Measurements from ENCODE around the gene SLC16A5. TPM values are rescaled to one million over a fixed set of nuclear protein-coding genes. Genes with fewer than 3 reads are reported as not detected.

Gene SLC16A5
- total RNA-seq, 1 experiment from 2014 or later = 1.2 TPM

DNA sequence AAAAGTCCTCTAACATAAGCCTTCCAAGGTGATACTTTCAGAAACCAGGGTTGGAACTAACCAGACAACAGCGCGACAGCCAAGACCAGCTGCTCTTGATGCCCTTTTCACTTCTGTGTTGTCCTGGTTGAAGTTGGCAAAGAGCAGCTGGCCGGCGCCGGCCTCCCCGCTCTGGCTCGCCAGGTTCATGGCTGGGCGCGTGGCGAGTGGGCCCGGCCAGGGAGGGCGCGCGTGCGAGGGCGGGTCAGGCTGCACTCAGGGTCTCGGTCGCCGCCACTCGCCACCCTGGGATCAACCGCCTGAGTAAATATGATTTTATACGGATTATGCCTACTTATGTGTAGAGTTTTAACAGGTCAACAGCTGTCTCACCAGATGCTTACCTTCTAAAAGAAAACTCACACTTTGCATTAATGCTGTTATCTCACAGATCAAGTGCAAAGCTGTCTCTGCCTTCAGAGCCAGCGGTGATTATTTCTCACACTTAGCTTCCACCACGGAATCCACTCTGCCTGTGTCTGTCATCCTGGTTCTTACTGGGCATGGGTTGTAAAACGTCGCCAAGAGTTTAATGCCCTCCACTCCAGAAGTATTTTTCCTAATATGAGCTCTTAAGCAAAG lies 27.2 kb upstream of the SLC16A5 start:
- no peak for ATAC-seq
- DNase-seq = no peak
- Histone ChIP-seq H3F3A (ENCODE audit: low read length, unreplicated experiment) (no peaks in the 10 kb centered on the region), H3K27ac (ENCODE audit: low read length) (no peak overlapping the region), H3K9me3 (ENCODE audit: low read length) (no peaks in the 10 kb centered on the region), H2AFZ (ENCODE audit: low read length) (no peak overlapping the region), H3K79me2 (ENCODE audit: low read length) (no peaks in the 10 kb centered on the region), H4K20me1 (ENCODE audit: low read length) (no peaks in the 10 kb centered on the region), H3K4me1 (ENCODE audit: insufficient read depth, low read length) (no peaks in the 10 kb centered on the region), H3K9ac (ENCODE audit: low read length) (no peak overlapping the region), H3K4me2 (ENCODE audit: low read length) (no peak overlapping the region), H3K27me3 (ENCODE audit: low read length) (no peaks in the 10 kb centered on the region), H3K36me3 (ENCODE audit: low read depth, low read length) (peaks cover 34% of the 10 kb centered on the region; the same call in 1 of the 2 replicates), H3K4me3 (ENCODE audit: low read length) (no peak overlapping the region), H3K9me2 (replicated peaks; ENCODE audit: low read length) (no peaks in the 10 kb centered on the region)
- POLR2A ChIA-PET (ENCODE audit: unreplicated experiment) = interaction anchor here (0.5 to 0.6 kb wide), 3 partner anchors 12 to 137 kb away, joined by 3 to 5 read pairs (median 4); no protein-coding TSS in a partner anchor
- no TSS peak for BruUV-seq (replicated peaks)
- TF ChIP-seq EZH2 (IDR thresholded peaks at IDR 0.05; ENCODE audit: low read length, unreplicated experiment) (no peak), EZH2phosphoT487 (IDR thresholded peaks at IDR 0.05; ENCODE audit: borderline replicate concordance, low read length) (no peak)
- TF ChIP-seq, protein P1, sequence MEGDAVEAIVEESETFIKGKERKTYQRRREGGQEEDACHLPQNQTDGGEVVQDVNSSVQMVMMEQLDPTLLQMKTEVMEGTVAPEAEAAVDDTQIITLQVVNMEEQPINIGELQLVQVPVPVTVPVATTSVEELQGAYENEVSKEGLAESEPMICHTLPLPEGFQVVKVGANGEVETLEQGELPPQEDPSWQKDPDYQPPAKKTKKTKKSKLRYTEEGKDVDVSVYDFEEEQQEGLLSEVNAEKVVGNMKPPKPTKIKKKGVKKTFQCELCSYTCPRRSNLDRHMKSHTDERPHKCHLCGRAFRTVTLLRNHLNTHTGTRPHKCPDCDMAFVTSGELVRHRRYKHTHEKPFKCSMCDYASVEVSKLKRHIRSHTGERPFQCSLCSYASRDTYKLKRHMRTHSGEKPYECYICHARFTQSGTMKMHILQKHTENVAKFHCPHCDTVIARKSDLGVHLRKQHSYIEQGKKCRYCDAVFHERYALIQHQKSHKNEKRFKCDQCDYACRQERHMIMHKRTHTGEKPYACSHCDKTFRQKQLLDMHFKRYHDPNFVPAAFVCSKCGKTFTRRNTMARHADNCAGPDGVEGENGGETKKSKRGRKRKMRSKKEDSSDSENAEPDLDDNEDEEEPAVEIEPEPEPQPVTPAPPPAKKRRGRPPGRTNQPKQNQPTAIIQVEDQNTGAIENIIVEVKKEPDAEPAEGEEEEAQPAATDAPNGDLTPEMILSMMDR (conservative IDR thresholded peaks at IDR 0.05; ENCODE audit: low read depth, low read length) = no peak
- CTCF ChIA-PET = interaction anchor here (0.6 to 1.5 kb wide), 10 partner anchors 9 to 180 kb away, joined by 3 to 19 read pairs (median 6); partner anchors contain the start of gene NT5C
- intact Hi-C loops (cut with micrococcal nuclease) = loop anchor here (1.0 kb wide), 1 partner anchor 141 kb away; no protein-coding TSS in a partner anchor

DNA sequence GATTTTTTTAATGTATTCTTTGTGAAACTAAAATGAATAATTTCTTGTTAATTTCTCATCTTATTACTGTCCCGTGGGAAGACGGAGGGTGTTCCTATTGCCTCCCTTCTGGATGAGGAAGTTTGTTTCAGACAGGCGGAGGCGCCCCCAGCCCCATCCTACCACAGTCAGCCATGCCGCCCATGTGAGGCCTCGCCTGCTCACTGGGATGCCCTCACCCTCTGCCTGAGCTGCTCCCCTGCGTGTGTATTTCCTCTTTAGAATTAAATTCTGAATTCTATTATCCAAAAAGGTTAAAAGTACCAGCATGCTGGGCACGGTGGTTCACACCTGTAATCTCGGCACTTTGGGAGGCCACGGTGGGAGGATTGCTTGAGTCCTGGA lies 26.7 kb upstream of the SLC16A5 start:
- Histone ChIP-seq H3K27ac (ENCODE audit: low read length) (no peak overlapping the region), H3K9ac (ENCODE audit: low read length) (no peak overlapping the region), H4K20me1 (ENCODE audit: low read length) (no peaks in the 10 kb centered on the region), H3K4me1 (ENCODE audit: insufficient read depth, low read length) (no peaks in the 10 kb centered on the region), H2AFZ (ENCODE audit: low read length) (no peak overlapping the region), H3K36me3 (ENCODE audit: low read depth, low read length) (peaks cover 34% of the 10 kb centered on the region; the same call in 1 of the 2 replicates), H3K79me2 (ENCODE audit: low read length) (no peaks in the 10 kb centered on the region), H3K27me3 (ENCODE audit: low read length) (no peaks in the 10 kb centered on the region), H3K4me3 (ENCODE audit: low read length) (no peak overlapping the region), H3K9me2 (replicated peaks; ENCODE audit: low read length) (no peaks in the 10 kb centered on the region), H3K4me2 (ENCODE audit: low read length) (no peak overlapping the region), H3F3A (ENCODE audit: low read length, unreplicated experiment) (no peaks in the 10 kb centered on the region), H3K9me3 (ENCODE audit: low read length) (no peaks in the 10 kb centered on the region)
- intact Hi-C loops (cut with micrococcal nuclease) = no loop called here
- ATAC-seq (no peak), DNase-seq (no peak)
- POLR2A ChIA-PET (ENCODE audit: unreplicated experiment) = interaction anchor here (0.6 kb wide), 1 partner anchor 12 kb away, joined by 3 read pairs; no protein-coding TSS in a partner anchor
- TF ChIP-seq EZH2 (IDR thresholded peaks at IDR 0.05; ENCODE audit: low read length, unreplicated experiment) = no peak
- CTCF ChIA-PET = interaction anchor here (0.5 to 1.1 kb wide), 2 partner anchors 12 to 126 kb away, joined by 5 to 6 read pairs; no protein-coding TSS in a partner anchor
- no TSS peak for BruUV-seq (replicated peaks)

DNA sequence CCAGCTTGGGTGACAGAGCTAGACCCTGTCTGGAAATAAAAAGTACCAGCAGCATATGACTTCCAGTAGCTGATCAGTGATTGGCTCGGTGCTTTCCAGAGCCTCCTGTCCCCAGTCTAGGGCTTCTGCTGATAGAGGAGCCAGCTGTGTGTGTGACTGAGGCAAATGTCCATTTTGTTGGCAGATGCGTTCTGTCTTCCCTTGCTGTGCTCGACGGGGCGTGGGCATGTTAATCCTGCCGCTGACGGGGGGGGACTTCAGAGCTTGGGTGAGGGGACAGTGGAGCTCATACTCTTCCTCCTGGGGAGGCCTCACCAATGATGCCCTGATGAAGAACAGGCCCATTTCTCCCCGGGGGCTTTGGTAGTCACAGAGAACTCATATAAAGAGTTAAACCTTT lies 26.1 kb upstream of the SLC16A5 start:
- POLR2A ChIA-PET (ENCODE audit: unreplicated experiment) = no interaction called here
- no peak overlapping the region for H3K4me3 ChIP-seq (ENCODE audit: low read length)
- intact Hi-C loops (cut with micrococcal nuclease) = no loop called here
- no peak overlapping the region for H3K9ac ChIP-seq (ENCODE audit: low read length)
- CTCF ChIA-PET = interaction anchor here (0.5 kb wide), 1 partner anchor 126 kb away, joined by 6 read pairs; no protein-coding TSS in a partner anchor
- TF ChIP-seq EZH2phosphoT487 (IDR thresholded peaks at IDR 0.05; ENCODE audit: borderline replicate concordance, low read length) (no peak), EZH2 (IDR thresholded peaks at IDR 0.05; ENCODE audit: low read length, unreplicated experiment) (no peak)
- TF ChIP-seq, protein P1 (conservative IDR thresholded peaks at IDR 0.05; ENCODE audit: low read depth, low read length) = no peak
- H3K27ac ChIP-seq (ENCODE audit: low read length) = no peak overlapping the region
- no peaks in the 10 kb centered on the region for H3K4me1 ChIP-seq (ENCODE audit: insufficient read depth, low read length)
- BruUV-seq (replicated peaks) = no TSS peak
- no peaks in the 10 kb centered on the region for H3F3A ChIP-seq (ENCODE audit: low read length, unreplicated experiment)
- no peak overlapping the region for H3K4me2 ChIP-seq (ENCODE audit: low read length)
- no peaks in the 10 kb centered on the region for H3K9me3 ChIP-seq (ENCODE audit: low read length)
- H3K36me3 ChIP-seq (ENCODE audit: low read depth, low read length) = peaks cover 34% of the 10 kb centered on the region; the same call in 1 of the 2 replicates
- no peaks in the 10 kb centered on the region for H3K79me2 ChIP-seq (ENCODE audit: low read length)
- no peaks in the 10 kb centered on the region for H4K20me1 ChIP-seq (ENCODE audit: low read length)
- H3K9me2 ChIP-seq (replicated peaks; ENCODE audit: low read length) = no peaks in the 10 kb centered on the region
- H3K27me3 ChIP-seq (ENCODE audit: low read length) = no peaks in the 10 kb centered on the region
- DNase-seq (no peak), ATAC-seq (no peak)
- no peak overlapping the region for H2AFZ ChIP-seq (ENCODE audit: low read length)
